Testis (tissue), 2 donors: ENCODE results near the gene KCNJ15.

Experiments
- CTCF ChIP-seq, 3 experiments: fragments of 450-650 bp in 2 of 3; fragments of 200-600 bp in 1 of 3; sonication (generic) in 1 of 3; IDR thresholded peaks; one replicate each; pipeline ENCODE4 v1.5.1; 2016 to 2019; ENCODE audit warnings: antibody characterized with exemption in 3 of 3, mild to moderate bottlenecking in 2 of 3, moderate library complexity in 1 of 3
- POLR2A ChIP-seq: fragments of 450-650 bp; IDR thresholded peaks from one replicate; pipeline ENCODE4 v1.6.1; 2017; ENCODE audit warnings: antibody characterized with exemption, mild to moderate bottlenecking, moderate library complexity

GRCh38 chr21:38306433-38307141, 49.8 kb downstream of the KCNJ15 start:
- TF ChIP-seq POLR2A (no peak), CTCF (IDR thresholded peaks at IDR 0.05) (no peak)
